K562 (cell line): ENCODE measurements around the gene KATNB1. TPM values are rescaled to one million over a fixed set of nuclear protein-coding genes. Genes with fewer than 3 reads are reported as not detected.
A peak's percentile ranks its signal among the peaks of the same experiment; 100 is the strongest.

Source experiments
- ATAC-seq: fragments of 200-7000 bp; cut with Tn5 transposase; 3 replicates; pipeline ENCODE4 v1.9.1; 2020; ENCODE audit warnings: moderate library complexity
- BruUV-seq: library from RNA; stranded (reverse); fragments of 400-500 nt; replicated peaks from 2 replicates; lab custom pipeline; 2021; lab: Mats Ljungman, UMichigan
- CTCF ChIA-PET: fragments of 300-600 bp; formaldehyde crosslinking; extraction: SDS; loops from one replicate; lab custom pipeline; 2021; ENCODE audit warnings: low intra/inter-chr PET ratio; lab: Yijun Ruan, JAX
- POLR2A ChIA-PET: fragments of 300-600, 350-650 bp; sonication (Branson Sonifier 250); formaldehyde crosslinking; extraction: SDS; loops from one replicate; lab custom pipeline; 2021; ENCODE audit warnings: antibody characterized with exemption, inconsistent platforms; lab: Yijun Ruan, JAX
- DNase-seq, 4 experiments: peaks; one replicate each; pipeline versions ENCODE4 v3.0.0 to v3.0.0-alpha.2; 2011 to 2018; ENCODE audit warnings: low spot score in 3 of 4, mixed read lengths in 3 of 4; ENCODE audit errors: extremely low read depth in 1 of 4
- FAIRE-seq: peaks from 2 replicates; lab custom pipeline; 2011; peaks lifted over from hg19 to GRCh38; lab: Jason Lieb, UNC
- H2AFZ ChIP-seq: 2 replicates; pipeline ENCODE4 v1.6.0; 2011; ENCODE audit warnings: low read depth, low read length, control low read depth, inconsistent platforms
- H3K27ac ChIP-seq: fragments of 200-600 bp; 3 replicates; pipeline ENCODE4 v1.8.0; 2011; ENCODE audit warnings: low read depth, mild to moderate bottlenecking, control low read depth, inconsistent platforms, low read length, moderate library complexity, mixed read lengths; ENCODE audit errors: extremely low read depth
- H3K27me3 ChIP-seq, 2 experiments: fragments of 300-600 bp in 1 of 2; 2 replicates in 1 of 2; 3 replicates in 1 of 2; pipeline versions ENCODE4 v1.6.0 to v1.8.0; 2011; ENCODE audit warnings: inconsistent platforms in 2 of 2, low read length in 2 of 2, mild to moderate bottlenecking in 1 of 2, mixed read lengths in 1 of 2, moderate library complexity in 1 of 2; ENCODE audit not compliant: control insufficient read depth in 2 of 2, insufficient read depth in 2 of 2
- H3K36me3 ChIP-seq: fragments of 300-600 bp; 3 replicates; pipeline ENCODE4 v1.8.0; 2011; ENCODE audit warnings: mild to moderate bottlenecking, low read length, inconsistent platforms; ENCODE audit not compliant: control insufficient read depth, insufficient read depth
- H3K4me1 ChIP-seq, 2 experiments: fragments of 200-600 bp in 1 of 2; replicated peaks in 1 of 2; 2 replicates in 1 of 2; 3 replicates in 1 of 2; pipeline versions ENCODE4 v1.5.1 to v1.8.0; 2011; ENCODE audit warnings: inconsistent platforms in 2 of 2, low read length in 2 of 2, mild to moderate bottlenecking in 1 of 2, mixed read lengths in 1 of 2, moderate library complexity in 1 of 2; ENCODE audit not compliant: control insufficient read depth in 2 of 2, insufficient read depth in 2 of 2
- H3K4me2 ChIP-seq: 2 replicates; pipeline ENCODE4 v1.6.1; 2011; ENCODE audit warnings: low read length, control low read depth, inconsistent platforms, mixed read lengths; ENCODE audit not compliant: insufficient read depth
- H3K4me3 ChIP-seq: fragments of 200-600 bp; sonication (generic), shearing (Covaris generic); 2 replicates; pipeline ENCODE4 v1.5.1; 2016; ENCODE audit warnings: control low read depth, inconsistent platforms
- H3K79me2 ChIP-seq: fragments of 200-600 bp; 3 replicates; pipeline ENCODE4 v1.8.0; 2011; ENCODE audit warnings: low read length, inconsistent platforms; ENCODE audit not compliant: control insufficient read depth, insufficient read depth
- H3K9ac ChIP-seq, 2 experiments: 2 replicates each; pipeline versions ENCODE4 v1.6.0 to v1.6.1; 2011; ENCODE audit warnings: low read depth in 2 of 2, low read length in 2 of 2, control low read depth in 1 of 2, inconsistent platforms in 1 of 2, mild to moderate bottlenecking in 1 of 2, mixed read lengths in 1 of 2; ENCODE audit not compliant: insufficient read depth in 1 of 2
- H3K9me1 ChIP-seq: one replicate; pipeline ENCODE4 v1.6.0; 2011; ENCODE audit warnings: inconsistent platforms, mild to moderate bottlenecking, low read length, moderate library complexity; ENCODE audit not compliant: control insufficient read depth, insufficient read depth
- H3K9me3 ChIP-seq: replicated peaks from 2 replicates; pipeline ENCODE4 v1.5.1; 2011; ENCODE audit warnings: low read depth, low read length, inconsistent platforms; ENCODE audit not compliant: control insufficient read depth, insufficient read depth
- H4K20me1 ChIP-seq: replicated peaks from 2 replicates; pipeline ENCODE4 v1.6.1; 2011; ENCODE audit warnings: low read length, inconsistent platforms, mixed read lengths; ENCODE audit not compliant: control insufficient read depth, insufficient read depth
- CC2D1A ChIP-seq: fragments of 450-650 bp; IDR thresholded peaks from 2 replicates; pipeline ENCODE4 v1.6.1; 2017; ENCODE audit warnings: mild to moderate bottlenecking
- CSDE1 ChIP-seq, 2 experiments: fragments of 450-650 bp; IDR thresholded peaks; 2 replicates each; pipeline ENCODE4 v1.6.1; 2016; ENCODE audit warnings: mild to moderate bottlenecking in 1 of 2
- CUX1 ChIP-seq: fragments of 200-800 bp; sonication (Bioruptor generic); IDR thresholded peaks from 2 replicates; pipeline ENCODE4 v1.6.1; 2016; ENCODE audit warnings: missing genetic modification characterization, missing compliant biosample characterization
- ELF1 ChIP-seq: fragments of 200-800 bp; sonication (Bioruptor generic); IDR thresholded peaks from 2 replicates; pipeline ENCODE4 v1.6.1; 2016; ENCODE audit warnings: missing genetic modification characterization, missing compliant biosample characterization
- ETV1 ChIP-seq: fragments of 450-650 bp; conservative IDR thresholded peaks from 2 replicates; pipeline ENCODE4 v1.6.1; 2016; ENCODE audit warnings: missing genetic modification characterization, control low read depth, low read depth, missing compliant biosample characterization
- GATA2 ChIP-seq: sonication (generic); formaldehyde crosslinking; IDR thresholded peaks from 2 replicates; pipeline ENCODE4 v1.4.0; 2020; ENCODE audit warnings: mild to moderate bottlenecking, missing genetic modification reagents
- POLR2G ChIP-seq: fragments of 200-400 bp; formaldehyde crosslinking; IDR thresholded peaks from 2 replicates; pipeline ENCODE4 v1.6.1; 2017; ENCODE audit warnings: low read depth, mild to moderate bottlenecking, antibody characterized with exemption, low read length, moderate library complexity
- ZBTB33 ChIP-seq: sonication (generic); formaldehyde crosslinking; IDR thresholded peaks from 2 replicates; pipeline ENCODE4 v1.8.1; 2023; ENCODE audit warnings: mild to moderate bottlenecking, missing genetic modification reagents
- WGBS: fragments of 100-300 bp; shearing (Covaris generic); methylation state at CpG from one replicate; pipeline ENCODE4 v1.1.6; 2016; ENCODE audit warnings: low coverage, mixed read lengths; ENCODE audit not compliant: insufficient coverage; ENCODE audit errors: missing lambda C conversion rate; 5-methylcytosine and 5-hydroxymethylcytosine counted together
- in situ Hi-C: fragments of 300-500 bp; cut with MboI; formaldehyde crosslinking; loops from 4 replicates; pipeline ENCODE4 v1.15.0; 2018; ENCODE audit warnings: inconsistent platforms, mixed read lengths
- intact Hi-C: fragments of 100-400 bp; cut with micrococcal nuclease; formaldehyde crosslinking; loops from 2 replicates; pipeline ENCODE4 v1.14.2; 2022
- polyA plus RNA-seq, 8 experiments: library from polyadenylated mRNA; depleted of rRNA in 4 of 8; stranded (reverse) in 5 of 8; unstranded in 3 of 8; fragments of >200 nt; fragmentation: Nextera tagmentation in 2 of 8; fragmentation: Illumina TruSeq in 1 of 8; extraction: Ambion mirVana in 2 of 8; extraction: Trizol in 1 of 8; gene quantifications; 2 replicates each; pipeline versions ENCODE4 v1.2.1 to v1.2.3, GENCODE V29; 2011 to 2014; ENCODE audit warnings: inconsistent platforms in 1 of 8, missing spikeins in 1 of 8
- total RNA-seq, 7 experiments: library from RNA; depleted of rRNA in 6 of 7; stranded (reverse); fragments of >200 nt in 6 of 7; fragmentation: Illumina TruSeq in 2 of 7; extraction: Trizol in 2 of 7; gene quantifications; 2 replicates each; pipeline versions ENCODE4 v1.2.1 to v1.2.3, GENCODE V29; 2011 to 2021; ENCODE audit warnings: low replicate concordance in 1 of 7

The KATNB1 gene
- total and polyA plus RNA-seq, 9 of the 15 experiments (the other 6 are each of a cell fraction or from before 2014, with no cell fraction given), result 1.2 to 52.6 (median 21.9) TPM

DNA sequence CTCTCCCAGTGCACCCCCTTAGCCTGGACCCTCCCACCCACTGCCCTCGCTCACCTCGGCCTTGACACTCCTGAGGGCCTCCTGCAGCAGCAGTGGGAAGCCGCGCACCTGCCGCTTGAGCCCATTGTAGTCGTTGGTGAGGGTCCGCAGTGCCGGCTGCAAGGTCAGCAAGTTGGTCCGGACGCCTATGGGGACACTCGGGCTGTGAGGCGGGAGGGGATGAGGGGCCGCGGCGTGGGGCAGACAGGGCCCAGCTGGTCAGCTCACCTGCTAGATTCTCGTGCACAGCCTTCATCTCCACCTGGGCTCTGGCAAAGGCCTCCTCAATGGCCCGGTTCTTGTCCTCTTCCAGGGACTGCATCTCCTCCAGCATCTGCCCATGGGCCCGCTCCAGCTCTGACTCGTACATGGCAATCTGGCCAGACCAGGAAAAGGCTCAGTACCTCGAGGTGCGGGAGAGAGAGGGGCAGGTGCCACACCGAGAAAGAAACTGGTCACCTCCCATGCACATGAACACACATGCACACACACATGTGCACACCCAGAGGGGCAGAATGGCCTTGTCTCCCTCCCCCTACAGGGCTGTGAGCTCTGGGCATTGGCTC, 34.1 kb downstream of the KATNB1 start:
- no TSS peak for BruUV-seq
- CTCF ChIA-PET, result no interaction called here
- Histone ChIP-seq H3K9ac (no peak overlapping the region), H4K20me1 (no peaks in the 10 kb centered on the region), H3K4me1 (peaks cover 4 to 9% of the 10 kb centered on the region in 2 experiments; a peak in 3 of 5 replicates), H3K27me3 (no peaks in the 10 kb centered on the region), H3K4me2 (no peak overlapping the region), H2AFZ (no peak overlapping the region), H3K36me3 (peaks cover 68% of the 10 kb centered on the region), H3K4me3 (no peak overlapping the region), H3K27ac (no peak overlapping the region), H3K9me3 (no peaks in the 10 kb centered on the region), H3K79me2 (no peaks in the 10 kb centered on the region), H3K9me1 (no peaks in the 10 kb centered on the region)
- WGBS, result 92% methylated on average over 18 of the region's 22 CpGs
- ATAC-seq (no peak), FAIRE-seq (no peak), DNase-seq (no peak)
- TF ChIP-seq POLR2G (peak; percentile 44; the same call in 1 of the 2 replicates), CSDE1 (IDR thresholded peaks at IDR 0.05) (no peak)
- intact Hi-C loops (no loop called here), in situ Hi-C loops (no loop called here)
- POLR2A ChIA-PET, result no interaction called here

- H4K20me1 ChIP-seq, result no peaks in the 10 kb centered on the region
- in situ Hi-C loops, result no loop called here
- no peak overlapping the region for H3K4me3 ChIP-seq
- H3K9ac ChIP-seq, result peak overlapping the region in 1 of 2 experiments; percentile 38; a peak in 1 of 4 replicates
- DNase-seq (no peak), ATAC-seq (no peak), FAIRE-seq (no peak)
- no peaks in the 10 kb centered on the region for H3K9me3 ChIP-seq
- TF ChIP-seq ETV1 (no peak), ZBTB33 (CRISPR knock-in tag) (no peak), CC2D1A (no peak), CUX1 (CRISPR knock-in tag) (no peak), GATA2 (CRISPR knock-in tag) (no peak), ELF1 (tag) (no peak)
- no peak overlapping the region for H3K27ac ChIP-seq
- H2AFZ ChIP-seq, result no peak overlapping the region
- no peaks in the 10 kb centered on the region for H3K9me1 ChIP-seq
- ChIA-PET CTCF (no interaction called here), POLR2A (interaction anchor here (0.6 kb wide), 1 partner anchor 64 kb away, joined by 3 read pairs; no protein-coding TSS in a partner anchor)
- no peaks in the 10 kb centered on the region for H3K27me3 ChIP-seq
- intact Hi-C loops, result no loop called here
- 93% methylated on average over 10 of the region's 15 CpGs for WGBS
- no TSS peak for BruUV-seq
- no peak overlapping the region for H3K4me2 ChIP-seq
- no peaks in the 10 kb centered on the region for H3K79me2 ChIP-seq
- peaks cover under 1 to 9% of the 10 kb centered on the region in 2 experiments; a peak in 3 of 5 replicates for H3K4me1 ChIP-seq
- H3K36me3 ChIP-seq, result peaks cover 71% of the 10 kb centered on the region
Observed at GRCh38 chr16:57770361-57770760, 34.8 kb downstream of the KATNB1 start.
